GF-D8 (cell line): ENCODE measurements around the gene FBXO5.
"Not testable (repeated sequence)": the region's sequence is repeated elsewhere in the genome, so short reads cannot be mapped to it uniquely, and the experiment has no call there.

ENCODE experiments used
- DNase-seq: peaks from one replicate; lab custom pipeline; 2025; lab: John Stamatoyannopoulos, UW

FBXO5 gene

GRCh38 chr6:152993431-152993830 is 10.6 kb upstream of the FBXO5 start:
- no peak for DNase-seq

- DNase-seq = no peak
Measured at GRCh38 chr6:152986978-152987377, 4.1 kb upstream of the FBXO5 start.

- not testable (repeated sequence) for DNase-seq
Measured at GRCh38 chr6:152985300-152985699, 2.5 kb upstream of the FBXO5 start.

- no peak for DNase-seq
Measured at GRCh38 chr6:152984513-152984872, 1.7 kb upstream of the FBXO5 start.

- DNase-seq = peak; percentile 83
Measured at GRCh38 chr6:152983637-152984512, 1.0 kb upstream of the FBXO5 start.

GRCh38 chr6:152981989-152982903 is 595 bp downstream of the FBXO5 start:
- DNase-seq = no peak

GRCh38 chr6:152981219-152981618 is 1.6 kb downstream of the FBXO5 start:
- DNase-seq = no peak

- no peak for DNase-seq
Measured at GRCh38 chr6:152980656-152981055, 2.2 kb downstream of the FBXO5 start.

- DNase-seq = no peak
Measured at GRCh38 chr6:152979116-152979515, 3.7 kb downstream of the FBXO5 start.

GRCh38 chr6:152978058-152978457 is 4.8 kb downstream of the FBXO5 start:
- DNase-seq = no peak

- DNase-seq = no peak
Measured at GRCh38 chr6:152977556-152977955, 5.3 kb downstream of the FBXO5 start.

GRCh38 chr6:152976749-152977148 is 6.1 kb downstream of the FBXO5 start:
- DNase-seq = no peak

- DNase-seq = peak; percentile 11
Measured at GRCh38 chr6:152975204-152975915, 7.5 kb downstream of the FBXO5 start.

GRCh38 chr6:152973916-152974315 is 8.9 kb downstream of the FBXO5 start:
- DNase-seq = peak; percentile 69

- DNase-seq = no peak
Measured at GRCh38 chr6:152969688-152970418, 13.0 kb downstream of the FBXO5 start.

GRCh38 chr6:152966168-152966894 is 16.5 kb downstream of the FBXO5 start:
- DNase-seq = not testable (repeated sequence)

- no peak for DNase-seq
Measured at GRCh38 chr6:152959333-152959732, 23.5 kb downstream of the FBXO5 start.

- DNase-seq = no peak
Measured at GRCh38 chr6:152957796-152958195, 25.0 kb downstream of the FBXO5 start.

- DNase-seq = peak; percentile 8
Measured at GRCh38 chr6:152954443-152954842, 28.4 kb downstream of the FBXO5 start.

- DNase-seq = peak; percentile 11
Measured at GRCh38 chr6:152952866-152953509, 29.9 kb downstream of the FBXO5 start.
